K562 (cell line): ENCODE data around the gene CLCN2. TPM values are rescaled to one million over a fixed set of nuclear protein-coding genes. Genes with fewer than 3 reads are reported as not detected.

ENCODE experiments used
- ARNT ChIP-seq, 2 experiments: fragments of 450-650 bp; IDR thresholded peaks; 2 replicates each; pipeline ENCODE4 v1.6.1; 2016; ENCODE audit warnings: mild to moderate bottlenecking in 1 of 2
- CXXC5 ChIP-seq: fragments of 250-450 bp; sonication (Bioruptor Pico); IDR thresholded peaks from 2 replicates; pipeline ENCODE4 v1.8.0; 2022; ENCODE audit warnings: inconsistent platforms, mild to moderate bottlenecking, moderate library complexity
- MTF1 ChIP-seq: fragments of 250-450 bp; sonication (Bioruptor Pico); IDR thresholded peaks from 2 replicates; pipeline ENCODE4 v1.9.0; 2021; ENCODE audit warnings: moderate library complexity, mild to moderate bottlenecking, inconsistent platforms, borderline replicate concordance
- NFATC3 ChIP-seq: fragments of 450-650 bp; IDR thresholded peaks from 2 replicates; pipeline ENCODE4 v1.6.1; 2017; ENCODE audit warnings: mild to moderate bottlenecking
- RFX5 ChIP-seq: IDR thresholded peaks from 2 replicates; pipeline ENCODE4 v1.6.1; 2011; ENCODE audit warnings: low read depth, mild to moderate bottlenecking, improper control_type of control experiment, low read length
- SETDB1 ChIP-seq: IDR thresholded peaks from one replicate; pipeline ENCODE4 v1.6.1; 2012; ENCODE audit warnings: low read length, control low read depth, inconsistent platforms
- SMARCC2 ChIP-seq: fragments of 450-650 bp; IDR thresholded peaks from 2 replicates; pipeline ENCODE4 v1.6.1; 2017; ENCODE audit warnings: antibody characterized with exemption, moderate library complexity, mild to moderate bottlenecking, low read depth
- TAL1 ChIP-seq: fragments of 450-650 bp; IDR thresholded peaks from 2 replicates; pipeline ENCODE4 v1.6.1; 2016; ENCODE audit warnings: mild to moderate bottlenecking
- THAP7 ChIP-seq: fragments of 250-450 bp; sonication (Bioruptor Pico); IDR thresholded peaks from 2 replicates; pipeline ENCODE4 v1.5.0; 2021
- UBTF ChIP-seq, 2 experiments: IDR thresholded peaks; 2 replicates each; pipeline ENCODE4 v1.6.1; 2012; ENCODE audit warnings: improper control_type of control experiment in 2 of 2, low read depth in 2 of 2, low read length in 2 of 2, borderline replicate concordance in 1 of 2
- ZBTB17 ChIP-seq: fragments of 450-650 bp; formaldehyde crosslinking; IDR thresholded peaks from 2 replicates; pipeline ENCODE4 v1.4.0; 2020; ENCODE audit warnings: mild to moderate bottlenecking
- ZNF444 ChIP-seq: fragments of 250-450 bp; sonication (Bioruptor Pico); IDR thresholded peaks from 2 replicates; pipeline ENCODE4 v1.4.0; 2020; ENCODE audit warnings: mild to moderate bottlenecking, moderate library complexity
- ZNF707 ChIP-seq: fragments of 250-450 bp; sonication (Bioruptor Pico); conservative IDR thresholded peaks from 2 replicates; pipeline ENCODE4 v1.8.0; 2022; ENCODE audit warnings: inconsistent platforms, mild to moderate bottlenecking, moderate library complexity
- polyA plus RNA-seq, 8 experiments: library from polyadenylated mRNA; depleted of rRNA in 4 of 8; stranded (reverse) in 5 of 8; unstranded in 3 of 8; fragments of >200 nt; fragmentation: Nextera tagmentation in 2 of 8; fragmentation: Illumina TruSeq in 1 of 8; extraction: Ambion mirVana in 2 of 8; extraction: Trizol in 1 of 8; gene quantifications; 2 replicates each; pipeline versions ENCODE4 v1.2.1 to v1.2.3, GENCODE V29; 2011 to 2014; ENCODE audit warnings: inconsistent platforms in 1 of 8, missing spikeins in 1 of 8
- total RNA-seq, 7 experiments: library from RNA; depleted of rRNA in 6 of 7; stranded (reverse); fragments of >200 nt in 6 of 7; fragmentation: Illumina TruSeq in 2 of 7; extraction: Trizol in 2 of 7; gene quantifications; 2 replicates each; pipeline versions ENCODE4 v1.2.1 to v1.2.3, GENCODE V29; 2011 to 2021; ENCODE audit warnings: low replicate concordance in 1 of 7
- TF ChIP-seq, protein P1 (sequence below): fragments of 200-800 bp; sonication (Bioruptor generic); IDR thresholded peaks from 2 replicates; pipeline ENCODE4 v1.6.1; 2017; ENCODE audit warnings: missing genetic modification characterization, missing compliant biosample characterization
- TF ChIP-seq, protein P2 (sequence below): fragments of 250-450 bp; sonication (Bioruptor Pico); IDR thresholded peaks from 2 replicates; pipeline ENCODE4 v1.5.0; 2021; ENCODE audit warnings: mild to moderate bottlenecking, borderline replicate concordance
- TF ChIP-seq, protein P3 (sequence below), 2 experiments: fragments of 450-650 bp; IDR thresholded peaks; 2 replicates each; pipeline ENCODE4 v1.6.1; 2018; ENCODE audit warnings: mild to moderate bottlenecking in 2 of 2, low read depth in 1 of 2; ENCODE audit not compliant: partially characterized antibody in 2 of 2

CLCN2 gene
- total and polyA plus RNA-seq, 9 of the 15 experiments (the other 6 are each of a cell fraction or from before 2014, with no cell fraction given) = 0.10 to 14.0 (median 6.9) TPM

DNA sequence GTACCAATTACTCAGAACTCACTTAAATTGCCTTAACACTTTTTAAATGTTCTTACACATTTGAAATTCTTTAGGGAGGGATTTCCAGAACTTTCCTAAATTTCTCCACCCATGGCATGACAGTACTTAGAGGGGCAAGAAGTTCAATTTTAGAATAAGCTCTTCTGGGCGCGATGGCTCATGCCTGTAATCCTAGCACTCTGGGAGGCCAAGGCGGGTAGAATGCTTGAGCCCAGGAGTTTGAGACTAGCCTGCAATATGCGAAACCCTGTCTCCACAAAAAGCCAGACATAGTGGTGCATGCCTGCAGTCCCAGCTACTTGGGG is 13.4 kb downstream of the CLCN2 start (continued):
- TF ChIP-seq, protein P1, sequence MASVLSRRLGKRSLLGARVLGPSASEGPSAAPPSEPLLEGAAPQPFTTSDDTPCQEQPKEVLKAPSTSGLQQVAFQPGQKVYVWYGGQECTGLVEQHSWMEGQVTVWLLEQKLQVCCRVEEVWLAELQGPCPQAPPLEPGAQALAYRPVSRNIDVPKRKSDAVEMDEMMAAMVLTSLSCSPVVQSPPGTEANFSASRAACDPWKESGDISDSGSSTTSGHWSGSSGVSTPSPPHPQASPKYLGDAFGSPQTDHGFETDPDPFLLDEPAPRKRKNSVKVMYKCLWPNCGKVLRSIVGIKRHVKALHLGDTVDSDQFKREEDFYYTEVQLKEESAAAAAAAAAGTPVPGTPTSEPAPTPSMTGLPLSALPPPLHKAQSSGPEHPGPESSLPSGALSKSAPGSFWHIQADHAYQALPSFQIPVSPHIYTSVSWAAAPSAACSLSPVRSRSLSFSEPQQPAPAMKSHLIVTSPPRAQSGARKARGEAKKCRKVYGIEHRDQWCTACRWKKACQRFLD (CRISPR knock-in tag) = 0 out of 2 replicates have a peak, but pooled peaks have one; percentile 27
- TF ChIP-seq MTF1 (CRISPR knock-in tag) (no peak), ZBTB17 (CRISPR knock-in tag) (peak; percentile 89), UBTF (IDR thresholded peaks at IDR 0.05; ENCODE audit: borderline replicate concordance in 1 of 2, low read depth in 2 of 2, low read length in 2 of 2) (0 out of 4 replicates have a peak, but pooled peaks of 1 of the 2 experiments have one; percentile 55), ZNF707 (CRISPR knock-in tag) (no peak), THAP7 (no peak), SMARCC2 (no peak), CXXC5 (CRISPR knock-in tag) (0 out of 2 replicates have a peak, but pooled peaks have one; percentile 10), ARNT (IDR thresholded peaks at IDR 0.05) (no peak), ZNF444 (CRISPR knock-in tag) (no peak), NFATC3 (no peak), SETDB1 (no peak), RFX5 (no peak), TAL1 (no peak)
- TF ChIP-seq, protein P2, sequence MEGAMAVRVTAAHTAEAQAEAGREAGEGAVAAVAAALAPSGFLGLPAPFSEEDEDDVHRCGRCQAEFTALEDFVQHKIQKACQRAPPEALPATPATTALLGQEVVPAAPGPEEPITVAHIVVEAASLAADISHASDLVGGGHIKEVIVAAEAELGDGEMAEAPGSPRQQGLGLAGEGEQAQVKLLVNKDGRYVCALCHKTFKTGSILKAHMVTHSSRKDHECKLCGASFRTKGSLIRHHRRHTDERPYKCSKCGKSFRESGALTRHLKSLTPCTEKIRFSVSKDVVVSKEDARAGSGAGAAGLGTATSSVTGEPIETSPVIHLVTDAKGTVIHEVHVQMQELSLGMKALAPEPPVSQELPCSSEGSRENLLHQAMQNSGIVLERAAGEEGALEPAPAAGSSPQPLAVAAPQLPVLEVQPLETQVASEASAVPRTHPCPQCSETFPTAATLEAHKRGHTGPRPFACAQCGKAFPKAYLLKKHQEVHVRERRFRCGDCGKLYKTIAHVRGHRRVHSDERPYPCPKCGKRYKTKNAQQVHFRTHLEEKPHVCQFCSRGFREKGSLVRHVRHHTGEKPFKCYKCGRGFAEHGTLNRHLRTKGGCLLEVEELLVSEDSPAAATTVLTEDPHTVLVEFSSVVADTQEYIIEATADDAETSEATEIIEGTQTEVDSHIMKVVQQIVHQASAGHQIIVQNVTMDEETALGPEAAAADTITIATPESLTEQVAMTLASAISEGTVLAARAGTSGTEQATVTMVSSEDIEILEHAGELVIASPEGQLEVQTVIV (CRISPR knock-in tag) = 0 out of 2 replicates have a peak, but pooled peaks have one; percentile 59
- TF ChIP-seq, protein P3, sequence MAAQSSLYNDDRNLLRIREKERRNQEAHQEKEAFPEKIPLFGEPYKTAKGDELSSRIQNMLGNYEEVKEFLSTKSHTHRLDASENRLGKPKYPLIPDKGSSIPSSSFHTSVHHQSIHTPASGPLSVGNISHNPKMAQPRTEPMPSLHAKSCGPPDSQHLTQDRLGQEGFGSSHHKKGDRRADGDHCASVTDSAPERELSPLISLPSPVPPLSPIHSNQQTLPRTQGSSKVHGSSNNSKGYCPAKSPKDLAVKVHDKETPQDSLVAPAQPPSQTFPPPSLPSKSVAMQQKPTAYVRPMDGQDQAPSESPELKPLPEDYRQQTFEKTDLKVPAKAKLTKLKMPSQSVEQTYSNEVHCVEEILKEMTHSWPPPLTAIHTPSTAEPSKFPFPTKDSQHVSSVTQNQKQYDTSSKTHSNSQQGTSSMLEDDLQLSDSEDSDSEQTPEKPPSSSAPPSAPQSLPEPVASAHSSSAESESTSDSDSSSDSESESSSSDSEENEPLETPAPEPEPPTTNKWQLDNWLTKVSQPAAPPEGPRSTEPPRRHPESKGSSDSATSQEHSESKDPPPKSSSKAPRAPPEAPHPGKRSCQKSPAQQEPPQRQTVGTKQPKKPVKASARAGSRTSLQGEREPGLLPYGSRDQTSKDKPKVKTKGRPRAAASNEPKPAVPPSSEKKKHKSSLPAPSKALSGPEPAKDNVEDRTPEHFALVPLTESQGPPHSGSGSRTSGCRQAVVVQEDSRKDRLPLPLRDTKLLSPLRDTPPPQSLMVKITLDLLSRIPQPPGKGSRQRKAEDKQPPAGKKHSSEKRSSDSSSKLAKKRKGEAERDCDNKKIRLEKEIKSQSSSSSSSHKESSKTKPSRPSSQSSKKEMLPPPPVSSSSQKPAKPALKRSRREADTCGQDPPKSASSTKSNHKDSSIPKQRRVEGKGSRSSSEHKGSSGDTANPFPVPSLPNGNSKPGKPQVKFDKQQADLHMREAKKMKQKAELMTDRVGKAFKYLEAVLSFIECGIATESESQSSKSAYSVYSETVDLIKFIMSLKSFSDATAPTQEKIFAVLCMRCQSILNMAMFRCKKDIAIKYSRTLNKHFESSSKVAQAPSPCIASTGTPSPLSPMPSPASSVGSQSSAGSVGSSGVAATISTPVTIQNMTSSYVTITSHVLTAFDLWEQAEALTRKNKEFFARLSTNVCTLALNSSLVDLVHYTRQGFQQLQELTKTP (IDR thresholded peaks at IDR 0.05; ENCODE audit: low read depth in 1 of 2, partially characterized antibody in 2 of 2) = no peak
